Muscle of back (tissue), 11 donors: ENCODE results near the gene PCDHGA2. TPM values are rescaled to one million over a fixed set of nuclear protein-coding genes. Genes with fewer than 3 reads are reported as not detected.
"Not testable (repeated sequence)": the region's sequence is repeated elsewhere in the genome, so short reads cannot be mapped to it uniquely, and the experiment has no call there.

Experiments used
- DNase-seq, 3 donors: peaks; one replicate each; pipeline versions ENCODE4 v3.0.0 to v3.0.0-alpha.2; 2013
- polyA plus RNA-seq, 10 donors: library from polyadenylated mRNA; unstranded; fragments of 120-200 nt; gene quantifications; one replicate each; pipeline ENCODE4 v1.2.1, GENCODE V29; 2013; ENCODE audit not compliant: insufficient read length in 10 of 10

PCDHGA2 gene
- polyA plus RNA-seq, 10 donors: 1.7 to 3.1 (median 2.4) TPM

- not testable (repeated sequence) for DNase-seq
These were observed 37.0 kb downstream of the PCDHGA2 start for GRCh38 chr5:141375444-141376155.

GRCh38 chr5:141382469-141383294 lies 44.1 kb downstream of the PCDHGA2 start, which contains the start of gene PCDHGA7:
PCDHGA7 (plus strand) TSS chr5:141382742; CDS start chr5:141382900, 158 bp downstream.
- DNase-seq: no peak

- DNase-seq: no peak
These were observed 44.8 kb downstream of the PCDHGA2 start for GRCh38 chr5:141383345-141383744.

- no peak for DNase-seq
These were observed 46.1 kb downstream of the PCDHGA2 start for GRCh38 chr5:141384471-141385267.

GRCh38 chr5:141387557-141388311 lies 49.2 kb downstream of the PCDHGA2 start, which contains the start of gene PCDHGB4:
PCDHGB4 (plus strand) TSS chr5:141387698; CDS start chr5:141387885, 187 bp downstream.
- not testable (repeated sequence) for DNase-seq

GRCh38 chr5:141388661-141389060 lies 50.1 kb downstream of the PCDHGA2 start:
- DNase-seq: no peak

- no peak for DNase-seq
These were observed 50.8 kb downstream of the PCDHGA2 start for GRCh38 chr5:141389153-141390042.

DNA sequence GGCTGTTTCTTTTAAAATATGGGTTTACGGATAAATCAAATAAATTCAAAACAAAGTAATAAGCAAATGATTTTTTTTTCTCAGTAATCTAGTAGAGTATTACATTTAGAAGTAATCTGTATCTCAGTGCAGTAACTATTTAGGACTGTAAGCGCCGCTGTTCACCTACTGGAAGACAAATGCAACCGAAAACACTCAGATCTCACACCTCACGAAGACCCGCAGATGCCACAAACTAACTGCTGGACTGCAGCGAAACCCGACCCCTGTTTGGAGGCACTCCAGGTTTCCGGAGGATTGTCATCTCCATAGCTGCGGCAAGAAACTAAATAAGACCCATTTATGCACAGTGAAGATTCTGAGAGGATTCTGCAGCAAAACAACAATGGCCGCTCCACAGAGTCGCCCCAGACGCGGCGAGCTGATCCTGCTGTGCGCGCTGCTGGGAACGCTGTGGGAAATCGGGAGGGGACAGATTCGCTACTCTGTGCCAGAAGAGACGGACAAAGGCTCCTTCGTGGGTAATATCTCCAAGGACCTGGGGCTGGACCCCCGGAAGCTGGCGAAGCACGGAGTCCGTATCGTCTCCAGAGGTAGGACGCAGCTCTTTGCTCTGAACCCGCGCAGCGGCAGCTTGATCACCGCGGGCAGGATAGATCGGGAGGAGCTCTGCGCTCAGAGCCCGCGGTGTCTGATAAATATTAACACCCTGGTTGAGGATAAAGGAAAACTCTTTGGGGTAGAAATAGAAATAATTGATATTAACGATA lies 54.1 kb downstream of the PCDHGA2 start, which contains the start of gene PCDHGA8:
TSS of gene PCDHGA8 (plus strand) at position 205 of the 770 bp plus-strand sequence. CDS start at position 386, 181 bp downstream.
- DNase-seq: no peak

Other genes starting within 250 kb of the PCDHGA2 start
- 1 to 10 TPM; 2.3 to 5.9 (median 4.2) TPM for gene PCDHB2, start 244.1 kb upstream of the PCDHGA2 start, polyA plus RNA-seq
- gene PCDHB3, start 238.3 kb upstream of the PCDHGA2 start, polyA plus RNA-seq: 1 to 10 TPM; 1.6 to 2.8 (median 2.0) TPM
- gene PCDHB4, start 216.9 kb upstream of the PCDHGA2 start, polyA plus RNA-seq: 1 to 10 TPM; 2.8 to 4.6 (median 3.1) TPM
- 1 to 10 TPM; 2.7 to 5.1 (median 3.9) TPM for gene PCDHB5, start 203.6 kb upstream of the PCDHGA2 start, polyA plus RNA-seq
- 1 to 10 TPM; 1.3 to 2.5 (median 1.8) TPM for gene PCDHB6, start 188.7 kb upstream of the PCDHGA2 start, polyA plus RNA-seq
- gene PCDHB7, start 166.1 kb upstream of the PCDHGA2 start, polyA plus RNA-seq: 1 to 10 TPM; 1.8 to 3.5 (median 2.6) TPM
- gene PCDHB8, start 161.0 kb upstream of the PCDHGA2 start, polyA plus RNA-seq: 1 to 10 TPM in 8 of 10 donors, under 1 TPM in 2; 0.34 to 2.4 (median 1.3) TPM
- gene PCDHB16, start 156.4 kb upstream of the PCDHGA2 start, polyA plus RNA-seq: 1 to 10 TPM; 2.3 to 6.1 (median 4.2) TPM
- gene PCDHB9, start 151.6 kb upstream of the PCDHGA2 start, polyA plus RNA-seq: 1 to 10 TPM; 1.4 to 3.9 (median 2.5) TPM
- gene PCDHB10, start 146.4 kb upstream of the PCDHGA2 start, polyA plus RNA-seq: 1 to 10 TPM; 3.6 to 6.4 (median 4.9) TPM
- gene PCDHB11, start 139.1 kb upstream of the PCDHGA2 start, polyA plus RNA-seq: 1 to 10 TPM; 1.6 to 3.5 (median 2.7) TPM
- 1 to 10 TPM; 2.3 to 3.7 (median 2.8) TPM for gene PCDHB12, start 130.0 kb upstream of the PCDHGA2 start, polyA plus RNA-seq
- gene PCDHB13, start 124.8 kb upstream of the PCDHGA2 start, polyA plus RNA-seq: 1 to 10 TPM; 2.3 to 3.6 (median 2.6) TPM
- 1 to 10 TPM; 5.3 to 8.1 (median 6.6) TPM for gene PCDHB14, start 115.4 kb upstream of the PCDHGA2 start, polyA plus RNA-seq
- gene PCDHB15, start 93.4 kb upstream of the PCDHGA2 start, polyA plus RNA-seq: 1 to 10 TPM; 5.9 to 9.7 (median 7.8) TPM
- under 1 TPM in 1 of 10 donors, not detected in 9; 0.17 TPM for gene SLC25A2, start 34.7 kb upstream of the PCDHGA2 start, polyA plus RNA-seq
- 10 to 100 TPM; 74.5 to 97.2 (median 82.8) TPM for gene TAF7, start 18.0 kb upstream of the PCDHGA2 start, polyA plus RNA-seq
- gene PCDHGA1, start 8.2 kb upstream of the PCDHGA2 start, polyA plus RNA-seq: under 1 TPM; 0.38 to 0.64 (median 0.54) TPM
- 1 to 10 TPM; 1.2 to 1.7 (median 1.4) TPM for gene PCDHGA3, start 5.1 kb downstream of the PCDHGA2 start, polyA plus RNA-seq
- under 1 TPM; 0.36 to 0.88 (median 0.60) TPM for gene PCDHGB1, start 11.3 kb downstream of the PCDHGA2 start, polyA plus RNA-seq
- 1 to 10 TPM; 1.1 to 1.8 (median 1.3) TPM for gene PCDHGA4, start 16.3 kb downstream of the PCDHGA2 start, polyA plus RNA-seq
- gene PCDHGB2, start 21.2 kb downstream of the PCDHGA2 start, polyA plus RNA-seq: 1 to 10 TPM; 1.9 to 2.6 (median 2.2) TPM
- 1 to 10 TPM; 1.9 to 3.3 (median 2.6) TPM for gene PCDHGA5, start 25.4 kb downstream of the PCDHGA2 start, polyA plus RNA-seq
- gene PCDHGB3, start 31.5 kb downstream of the PCDHGA2 start, polyA plus RNA-seq: 1 to 10 TPM in 9 of 10 donors, under 1 TPM in 1; 0.99 to 1.7 (median 1.4) TPM
- 1 to 10 TPM; 2.4 to 5.4 (median 3.4) TPM for gene PCDHGA6, start 35.1 kb downstream of the PCDHGA2 start, polyA plus RNA-seq
- gene PCDHGA7, start 44.0 kb downstream of the PCDHGA2 start, polyA plus RNA-seq: 1 to 10 TPM; 1.2 to 2.0 (median 1.4) TPM
- 1 to 10 TPM; 1.7 to 3.9 (median 2.5) TPM for gene PCDHGB4, start 48.9 kb downstream of the PCDHGA2 start, polyA plus RNA-seq
- under 1 TPM; 0.43 to 0.83 (median 0.57) TPM for gene PCDHGA8, start 53.9 kb downstream of the PCDHGA2 start, polyA plus RNA-seq
- gene PCDHGB5, start 59.2 kb downstream of the PCDHGA2 start, polyA plus RNA-seq: 1 to 10 TPM; 2.5 to 7.0 (median 4.1) TPM
- 1 to 10 TPM; 3.4 to 5.3 (median 3.8) TPM for gene PCDHGA9, start 64.0 kb downstream of the PCDHGA2 start, polyA plus RNA-seq
- 1 to 10 TPM; 2.7 to 6.8 (median 4.3) TPM for gene PCDHGB6, start 69.3 kb downstream of the PCDHGA2 start, polyA plus RNA-seq
- gene PCDHGA10, start 74.2 kb downstream of the PCDHGA2 start, polyA plus RNA-seq: 1 to 10 TPM; 1.2 to 2.8 (median 1.8) TPM
- gene PCDHGB7, start 78.9 kb downstream of the PCDHGA2 start, polyA plus RNA-seq: 10 to 100 TPM in 1 of 10 donors, 1 to 10 TPM in 9; 7.4 to 11.7 (median 8.2) TPM
- 1 to 10 TPM; 2.9 to 4.8 (median 3.3) TPM for gene PCDHGA11, start 82.3 kb downstream of the PCDHGA2 start, polyA plus RNA-seq
- gene PCDHGA12, start 91.7 kb downstream of the PCDHGA2 start, polyA plus RNA-seq: 1 to 10 TPM; 1.2 to 3.1 (median 2.3) TPM
- 100 to 1,000 TPM in 8 of 10 donors, 10 to 100 TPM in 2; 95.8 to 177 (median 115) TPM for gene PCDHGC3, start 137.2 kb downstream of the PCDHGA2 start, polyA plus RNA-seq
- 1 to 10 TPM in 9 of 10 donors, under 1 TPM in 1; 0.93 to 2.2 (median 1.6) TPM for gene PCDHGC4, start 146.3 kb downstream of the PCDHGA2 start, polyA plus RNA-seq
- 1 to 10 TPM in 1 of 10 donors, under 1 TPM in 9; 0.25 to 1.4 (median 0.44) TPM for gene PCDHGC5, start 150.3 kb downstream of the PCDHGA2 start, polyA plus RNA-seq